Lung microvascular endothelial cell (primary cell): Measurements from ENCODE around the gene EXOC6. TPM values are rescaled to one million over a fixed set of nuclear protein-coding genes. Genes with fewer than 3 reads are reported as not detected.

Experiments
- DNase-seq, 2 donors: peaks; one replicate each; pipeline versions ENCODE4 v3.0.0 to v3.0.0-alpha.2; 2010; ENCODE audit warnings: low read depth in 2 of 2
- total RNA-seq: library from RNA; depleted of rRNA; stranded (reverse); fragments of >200 nt; gene quantifications from 2 replicates; pipeline ENCODE4 v1.2.1, GENCODE V29; 2014

Gene EXOC6
- total RNA-seq, 1 donor from 2014 or later = 390 TPM

DNA sequence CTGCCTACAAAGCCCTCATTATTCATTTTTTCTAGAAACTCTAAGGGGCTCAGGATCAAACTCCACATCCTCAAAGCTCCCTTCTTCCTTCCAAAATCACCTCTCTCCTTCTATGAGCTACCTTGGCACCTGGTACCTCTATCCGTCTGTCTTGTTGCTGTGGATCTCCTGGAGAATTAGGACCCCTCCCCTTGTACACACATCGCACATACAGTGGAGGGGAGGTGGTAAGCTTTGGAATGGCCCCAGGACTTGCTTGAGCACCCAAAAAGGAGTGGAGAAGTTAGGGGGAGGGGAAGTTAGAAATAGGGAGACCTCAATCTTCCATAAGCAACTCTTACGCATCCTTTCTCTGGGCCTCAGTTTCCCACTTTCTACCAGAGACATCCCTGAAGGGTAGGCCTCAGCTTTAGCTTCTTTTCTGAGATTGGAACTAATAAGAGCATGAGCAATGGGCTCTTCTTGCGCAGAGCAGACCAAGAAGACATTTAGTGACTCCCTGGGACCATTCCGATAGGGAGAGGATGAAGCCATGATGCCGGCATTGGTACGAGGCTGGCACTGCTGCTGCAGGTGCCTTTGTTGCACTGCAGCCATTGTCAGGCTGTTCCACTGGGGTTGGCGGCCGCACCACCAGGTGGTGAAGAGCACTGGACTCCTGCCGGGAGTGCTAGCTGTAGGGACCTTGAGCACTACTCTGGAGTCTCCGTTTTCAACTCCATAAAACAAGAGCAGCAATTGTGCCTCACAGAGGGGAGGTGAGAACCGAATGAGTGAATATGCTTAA is 216.7 kb downstream of the EXOC6 start:
- no peak for DNase-seq

- DNase-seq = no peak
Observed at GRCh38 chr10:93065675-93066543, 217.6 kb downstream of the EXOC6 start.

DNA sequence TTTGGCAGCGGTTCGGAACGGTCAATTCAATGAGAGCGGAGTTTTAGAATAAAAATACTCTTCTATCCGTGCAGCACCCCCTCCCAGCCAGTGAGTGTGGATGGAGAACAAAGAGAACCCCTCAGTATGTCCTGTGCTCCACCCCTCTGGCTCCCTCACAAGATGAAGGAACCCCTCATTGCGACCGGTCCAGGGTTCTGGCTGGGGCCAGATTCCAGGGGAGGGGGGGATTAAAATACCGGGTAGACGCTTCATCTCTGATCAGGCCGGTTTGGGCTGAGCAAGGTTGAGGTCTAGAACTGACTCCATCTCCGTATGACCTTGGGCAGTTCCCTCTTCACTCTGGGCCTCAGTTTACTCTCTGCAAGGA is 218.2 kb downstream of the EXOC6 start:
- DNase-seq = no peak

GRCh38 chr10:93067443-93068365 is 219.4 kb downstream of the EXOC6 start:
- no peak for DNase-seq

DNA sequence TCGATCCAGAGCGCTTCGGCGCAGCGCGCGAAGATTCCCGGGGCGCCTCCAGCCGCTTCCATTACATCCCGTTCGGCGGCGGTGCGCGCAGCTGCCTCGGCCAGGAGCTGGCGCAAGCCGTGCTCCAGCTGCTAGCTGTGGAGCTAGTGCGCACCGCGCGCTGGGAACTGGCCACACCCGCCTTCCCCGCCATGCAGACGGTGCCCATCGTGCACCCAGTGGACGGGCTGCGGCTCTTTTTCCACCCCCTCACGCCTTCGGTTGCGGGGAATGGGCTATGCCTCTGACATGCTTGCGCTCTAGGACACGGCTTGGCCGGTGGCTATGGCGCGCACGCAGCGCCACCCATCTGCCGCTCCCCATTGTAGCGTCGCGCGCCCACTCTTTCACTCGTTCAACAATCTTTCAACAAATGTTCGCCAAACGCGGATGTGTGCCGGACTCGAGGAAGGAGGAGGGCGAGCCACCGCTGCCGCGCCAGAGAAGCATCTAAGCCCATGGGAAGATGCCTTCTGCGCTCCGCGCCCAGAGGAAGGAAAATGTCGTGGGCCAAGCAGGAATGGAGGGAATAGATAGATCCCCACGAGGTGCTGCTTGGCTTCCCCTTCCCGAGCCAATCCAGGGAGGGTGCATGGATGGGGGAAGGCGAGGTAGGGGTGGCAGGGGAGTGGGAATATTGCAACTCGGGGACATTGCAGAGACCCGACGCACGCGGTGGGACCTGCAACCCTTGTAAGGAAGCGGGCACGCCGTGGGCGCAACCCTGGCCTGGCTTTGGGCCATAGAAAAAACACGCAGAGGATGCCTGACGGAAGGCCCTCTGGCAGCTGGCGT is 220.3 kb downstream of the EXOC6 start:
- DNase-seq = peak; percentile 42 to 57

DNA sequence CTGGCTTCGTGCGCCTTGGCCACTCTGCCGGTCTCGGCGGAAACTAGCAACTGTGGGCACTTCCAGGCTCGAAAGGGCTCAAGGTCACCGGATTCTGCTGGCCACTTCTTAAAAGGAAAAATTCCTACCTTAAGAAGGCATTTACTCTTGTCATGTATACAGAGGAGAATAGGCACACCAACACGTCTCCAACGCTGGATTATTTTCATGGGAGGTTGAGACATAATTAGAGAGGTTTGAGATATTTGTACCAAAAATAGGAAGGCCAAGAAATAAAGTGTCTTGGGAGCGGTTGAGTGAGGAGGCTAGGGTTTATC is 220.9 kb downstream of the EXOC6 start:
- peak in 1 of 2 donors; percentile 14 for DNase-seq

GRCh38 chr10:93070378-93071176 is 222.3 kb downstream of the EXOC6 start:
- no peak for DNase-seq

DNA sequence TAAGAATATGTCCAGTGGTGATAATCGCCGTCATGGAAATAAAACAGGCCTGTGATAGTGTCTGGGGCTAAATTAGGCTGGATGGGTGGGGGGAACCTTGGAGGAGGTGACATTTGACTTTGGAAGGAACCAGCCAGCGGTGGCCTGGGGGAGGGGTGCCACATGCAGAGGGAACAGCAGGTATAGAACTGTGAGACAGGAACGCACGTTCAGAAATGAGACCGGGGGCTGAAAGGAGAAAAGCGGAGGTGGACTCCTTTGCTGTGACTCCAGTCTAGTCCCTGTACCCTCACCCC is 222.8 kb downstream of the EXOC6 start:
- no peak for DNase-seq

DNA sequence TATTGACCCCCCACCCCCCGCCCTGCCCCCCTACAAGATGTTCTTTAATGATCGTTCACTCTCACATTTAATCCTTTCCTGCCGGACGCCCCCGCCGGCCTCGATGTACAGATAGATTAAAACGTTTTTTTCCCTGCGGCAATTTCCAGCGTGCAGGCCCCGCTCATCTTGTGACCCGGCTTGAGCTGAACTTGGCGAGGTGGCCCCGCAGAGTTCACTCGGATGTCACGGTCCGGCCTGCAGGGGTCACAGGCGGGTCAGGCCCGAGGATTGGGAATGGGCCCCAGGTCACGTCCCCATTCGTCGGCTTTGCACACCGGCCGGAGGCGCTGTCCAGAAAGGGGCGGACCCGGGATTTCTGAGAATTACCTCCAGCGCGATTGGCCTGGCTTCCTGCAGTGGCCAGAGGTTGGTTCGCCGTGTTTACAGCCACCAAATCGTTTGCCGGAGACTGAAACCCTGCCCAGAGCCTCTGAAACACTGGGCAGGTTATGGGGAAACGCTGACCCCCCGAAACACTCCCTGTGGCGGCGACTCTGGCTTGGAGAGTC is 223.4 kb downstream of the EXOC6 start:
- peak; percentile 31 to 43 for DNase-seq

- DNase-seq = no peak
Observed at GRCh38 chr10:93072225-93072712, 223.9 kb downstream of the EXOC6 start.

DNA sequence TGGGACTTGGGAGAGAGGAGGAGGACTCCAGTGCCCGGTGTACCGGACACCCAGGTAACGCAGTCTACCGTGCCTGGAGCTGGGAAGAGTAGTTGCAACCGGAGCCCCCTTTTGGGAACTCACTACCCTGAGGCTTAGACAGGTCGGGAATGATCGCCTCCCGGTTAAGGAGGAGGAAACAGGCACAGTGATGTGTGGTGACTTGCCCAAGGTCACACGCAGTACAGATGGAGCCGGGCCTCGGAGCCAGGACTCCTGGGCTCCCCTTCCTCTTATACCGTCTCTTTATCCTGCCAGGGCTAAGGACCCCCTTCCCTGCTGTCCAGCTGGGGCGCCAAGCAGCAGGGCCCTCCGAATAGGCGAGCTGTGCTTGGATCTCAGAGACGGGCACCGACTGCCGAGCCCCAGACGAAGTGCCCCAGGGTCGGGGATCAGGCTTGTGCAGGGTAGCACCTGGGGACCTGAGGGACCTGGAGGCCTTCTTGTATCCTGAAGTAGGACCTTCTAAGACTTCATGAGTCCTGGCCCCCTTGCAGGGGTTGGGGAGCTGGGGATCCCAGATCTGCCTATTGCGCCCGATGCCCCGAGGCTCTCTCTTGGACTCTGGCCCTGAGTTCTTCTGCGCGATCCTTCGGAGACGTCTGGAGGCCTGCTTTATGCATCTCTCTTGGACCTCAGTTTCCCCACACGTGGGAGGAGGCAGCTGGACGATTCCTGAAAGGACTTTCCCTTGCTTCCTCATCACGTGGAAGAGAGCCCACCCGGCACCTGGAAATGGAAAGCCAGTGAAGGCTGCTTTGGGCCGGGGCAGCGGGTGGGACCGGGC is 224.6 kb downstream of the EXOC6 start:
- no peak for DNase-seq

- peak in 1 of 2 donors; percentile 49 for DNase-seq
Observed at GRCh38 chr10:93073539-93074146, 225.3 kb downstream of the EXOC6 start, which contains the start of gene CYP26A1. TSS of gene CYP26A1 (plus strand) at chr10:93073893. CDS start at chr10:93073935, 42 bp downstream.

DNA sequence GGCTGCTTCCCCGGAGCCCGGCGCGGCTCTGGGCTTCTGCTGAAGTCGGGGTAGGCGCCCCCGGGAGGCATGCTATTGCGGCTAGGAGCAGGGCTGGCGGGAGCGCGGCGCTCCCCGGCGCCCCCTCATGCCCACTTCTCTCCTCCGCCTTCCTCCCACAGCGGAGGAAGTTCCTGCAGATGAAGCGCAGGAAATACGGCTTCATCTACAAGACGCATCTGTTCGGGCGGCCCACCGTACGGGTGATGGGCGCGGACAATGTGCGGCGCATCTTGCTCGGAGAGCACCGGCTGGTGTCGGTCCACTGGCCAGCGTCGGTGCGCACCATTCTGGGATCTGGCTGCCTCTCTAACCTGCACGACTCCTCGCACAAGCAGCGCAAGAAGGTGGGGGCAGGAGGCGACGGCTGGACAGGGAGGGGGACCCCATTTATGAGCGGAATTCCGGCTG is 225.9 kb downstream of the EXOC6 start:
- DNase-seq = peak in 1 of 2 donors; percentile 17

GRCh38 chr10:93074597-93075368 is 226.5 kb downstream of the EXOC6 start:
- DNase-seq = no peak

DNA sequence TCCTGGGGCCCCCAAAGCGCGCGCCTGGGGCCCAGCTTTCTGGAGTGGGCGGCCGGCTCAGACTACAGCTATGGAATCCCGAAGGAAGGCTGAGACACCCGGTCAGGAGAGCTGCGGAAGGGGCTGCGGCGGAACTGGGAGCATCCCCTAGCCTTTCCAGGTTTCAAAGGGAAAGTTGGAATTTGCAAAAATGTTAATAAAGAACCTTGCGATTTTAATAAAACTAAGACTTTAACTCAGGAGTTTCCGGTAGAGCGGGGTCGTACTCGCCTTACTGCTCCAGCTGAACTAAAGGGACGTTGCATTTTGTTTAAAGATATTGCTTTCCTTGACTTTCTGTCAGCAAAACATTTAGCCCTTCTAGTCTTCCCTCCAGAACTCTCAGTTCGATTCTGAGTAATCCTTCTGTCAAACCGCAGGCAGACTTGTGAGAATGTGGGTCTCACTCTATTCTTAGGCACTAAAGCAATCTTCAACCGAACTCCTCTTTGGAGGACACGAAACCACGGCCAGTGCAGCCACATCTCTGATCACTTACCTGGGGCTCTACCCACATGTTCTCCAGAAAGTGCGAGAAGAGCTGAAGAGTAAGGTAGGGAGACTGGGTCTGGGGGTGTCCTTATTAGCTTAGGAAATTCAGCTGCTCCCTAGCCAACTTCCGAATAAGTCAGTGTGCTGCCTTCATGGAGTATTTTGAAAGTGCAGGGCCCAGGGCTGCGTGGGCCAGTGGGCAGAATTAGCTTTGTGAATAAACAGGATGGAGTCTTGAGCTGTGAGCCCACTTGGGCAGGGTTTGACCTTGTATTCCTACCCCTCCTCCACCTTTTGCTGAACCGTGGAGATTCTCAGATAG is 227.3 kb downstream of the EXOC6 start:
- DNase-seq = no peak

- no peak for DNase-seq
Observed at GRCh38 chr10:93076871-93077270, 228.6 kb downstream of the EXOC6 start.
